ENCODE measurements around the gene PI4KA.

DNA sequence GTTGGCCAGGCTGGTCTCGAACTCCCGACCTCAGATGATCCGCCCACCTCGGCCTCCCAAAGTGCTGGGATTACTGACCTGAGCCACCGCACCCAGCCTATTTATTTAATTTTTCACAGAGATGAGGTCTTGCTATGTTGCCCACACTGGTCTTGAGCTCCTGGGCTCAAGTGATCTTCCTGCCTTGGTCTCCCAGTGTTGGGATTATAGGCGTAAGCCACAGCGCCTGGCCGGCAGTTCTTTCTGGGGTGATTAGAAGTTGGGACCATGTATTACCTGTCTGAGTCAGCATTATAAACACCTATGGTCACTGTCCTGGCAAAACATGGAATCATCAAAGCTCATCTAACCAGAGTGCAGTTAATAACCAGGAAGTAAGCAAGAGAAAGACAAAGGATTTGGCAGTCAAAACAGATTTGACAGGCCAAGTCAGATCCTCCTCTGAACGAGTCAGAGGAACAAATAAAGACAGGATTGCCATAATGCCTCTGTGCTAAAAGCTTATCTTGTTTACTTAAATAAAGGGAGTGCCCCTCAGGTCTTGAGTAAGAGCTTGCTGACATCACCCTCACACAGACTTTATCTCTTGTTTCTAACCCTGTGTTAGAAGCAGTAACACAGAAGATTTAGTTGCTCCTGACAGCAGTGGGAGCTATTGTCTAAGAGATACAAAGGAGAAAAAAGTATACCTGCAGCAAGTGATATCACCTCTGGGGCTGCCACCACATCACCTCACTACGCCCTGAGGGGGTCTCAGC, 81.0 kb downstream of the PI4KA start:
- TF ChIP-seq, protein P1, sequence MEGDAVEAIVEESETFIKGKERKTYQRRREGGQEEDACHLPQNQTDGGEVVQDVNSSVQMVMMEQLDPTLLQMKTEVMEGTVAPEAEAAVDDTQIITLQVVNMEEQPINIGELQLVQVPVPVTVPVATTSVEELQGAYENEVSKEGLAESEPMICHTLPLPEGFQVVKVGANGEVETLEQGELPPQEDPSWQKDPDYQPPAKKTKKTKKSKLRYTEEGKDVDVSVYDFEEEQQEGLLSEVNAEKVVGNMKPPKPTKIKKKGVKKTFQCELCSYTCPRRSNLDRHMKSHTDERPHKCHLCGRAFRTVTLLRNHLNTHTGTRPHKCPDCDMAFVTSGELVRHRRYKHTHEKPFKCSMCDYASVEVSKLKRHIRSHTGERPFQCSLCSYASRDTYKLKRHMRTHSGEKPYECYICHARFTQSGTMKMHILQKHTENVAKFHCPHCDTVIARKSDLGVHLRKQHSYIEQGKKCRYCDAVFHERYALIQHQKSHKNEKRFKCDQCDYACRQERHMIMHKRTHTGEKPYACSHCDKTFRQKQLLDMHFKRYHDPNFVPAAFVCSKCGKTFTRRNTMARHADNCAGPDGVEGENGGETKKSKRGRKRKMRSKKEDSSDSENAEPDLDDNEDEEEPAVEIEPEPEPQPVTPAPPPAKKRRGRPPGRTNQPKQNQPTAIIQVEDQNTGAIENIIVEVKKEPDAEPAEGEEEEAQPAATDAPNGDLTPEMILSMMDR (IDR thresholded peaks at IDR 0.05): no peak
- no peak for TF ChIP-seq POLR2A (IDR thresholded peaks at IDR 0.05)
